AML-193 (cell line): Measurements from ENCODE around the gene NR2F6.
"Not testable (repeated sequence)": the region's sequence is repeated elsewhere in the genome, so short reads cannot be mapped to it uniquely, and the experiment has no call there.

Experiments
- DNase-seq, 2 experiments: peaks; one replicate each; lab custom pipeline; 2025; lab: John Stamatoyannopoulos, UW

NR2F6 gene

GRCh38 chr19:17245535-17245984 lies at the start of gene NR2F6:
Gene NR2F6, minus strand, starts transcription at chr19:17245919. Its CDS starts 699 bp downstream, at chr19:17245220.
- no peak for DNase-seq

GRCh38 chr19:17294051-17294891 lies 48.6 kb upstream of the NR2F6 start:
- DNase-seq = no peak

GRCh38 chr19:17293605-17294004 lies 47.9 kb upstream of the NR2F6 start:
- DNase-seq = no peak

- DNase-seq = peak; percentile 70 to 72
These were observed 46.8 kb upstream of the NR2F6 start for GRCh38 chr19:17292301-17293074.

GRCh38 chr19:17289489-17289888 lies 43.8 kb upstream of the NR2F6 start:
- DNase-seq = no peak

GRCh38 chr19:17286752-17287151 lies 41.0 kb upstream of the NR2F6 start:
- no peak for DNase-seq

- no peak for DNase-seq
These were observed 40.5 kb upstream of the NR2F6 start for GRCh38 chr19:17286263-17286662.

GRCh38 chr19:17285415-17286135 lies 39.9 kb upstream of the NR2F6 start:
- no peak for DNase-seq

- no peak for DNase-seq
These were observed 37.8 kb upstream of the NR2F6 start for GRCh38 chr19:17283504-17283996.

- peak; percentile 65 to 69 for DNase-seq
These were observed 36.9 kb upstream of the NR2F6 start for GRCh38 chr19:17282488-17283125.

GRCh38 chr19:17281391-17282304 lies 35.9 kb upstream of the NR2F6 start, which contains the start of gene ANKLE1:
Gene ANKLE1, plus strand, starts transcription at chr19:17281901. Its CDS starts 20 bp downstream, at chr19:17281921.
- DNase-seq = peak; percentile 39 to 57

GRCh38 chr19:17279436-17279835 lies 33.7 kb upstream of the NR2F6 start:
- DNase-seq = no peak

GRCh38 chr19:17275441-17276175 lies 29.9 kb upstream of the NR2F6 start:
- DNase-seq = no peak

GRCh38 chr19:17274892-17275291 lies 29.2 kb upstream of the NR2F6 start:
- DNase-seq = not testable (repeated sequence)

- no peak for DNase-seq
These were observed 23.0 kb upstream of the NR2F6 start for GRCh38 chr19:17268754-17269153.

- DNase-seq = peak; percentile 97 to 99
These were observed 21.5 kb upstream of the NR2F6 start, which contains the start of gene BABAM1 for GRCh38 chr19:17266975-17267788. Gene BABAM1, plus strand, starts transcription at chr19:17267443. Its CDS starts 1,364 bp downstream, at chr19:17268807.

- DNase-seq = no peak
These were observed 20.9 kb upstream of the NR2F6 start for GRCh38 chr19:17266589-17266974.

- DNase-seq = no peak
These were observed 20.3 kb upstream of the NR2F6 start for GRCh38 chr19:17266026-17266425.

- no peak for DNase-seq
These were observed 18.9 kb upstream of the NR2F6 start, which contains the start of gene USHBP1 for GRCh38 chr19:17264641-17264979. Gene USHBP1, minus strand, starts transcription at chr19:17264745. Its CDS starts 446 bp downstream, at chr19:17264299.
